Dendritic cell treated with granulocyte-macrophage colony-stimulating factor and Interleukin-4, amounts not matched to agents 40 ng/mL and 50 ng/mL, for 4 days (primary cell): ENCODE data around the gene N4BP2L2.

Experiments used
- H3K27ac Mint-ChIP-seq: one replicate; pipeline ENCODE4 v1.8.0; 2022; ENCODE audit warnings: mild to moderate bottlenecking, mixed read lengths
- H3K27me3 Mint-ChIP-seq: one replicate; pipeline ENCODE4 v1.8.0; 2022; ENCODE audit warnings: mild to moderate bottlenecking, mixed read lengths
- H3K36me3 Mint-ChIP-seq: one replicate; pipeline ENCODE4 v1.8.0; 2022; ENCODE audit warnings: low read depth, mixed read lengths
- H3K4me1 Mint-ChIP-seq: one replicate; pipeline ENCODE4 v1.8.0; 2022; ENCODE audit warnings: low read depth, mixed read lengths
- H3K4me3 Mint-ChIP-seq: one replicate; pipeline ENCODE4 v1.8.0; 2022; ENCODE audit warnings: mild to moderate bottlenecking, moderate library complexity, mixed read lengths
- H3K9me3 Mint-ChIP-seq: one replicate; pipeline ENCODE4 v1.8.0; 2022; ENCODE audit warnings: mixed read lengths
- intact Hi-C: fragments of 100-400 bp; cut with micrococcal nuclease; formaldehyde crosslinking; loops from one replicate; pipeline ENCODE4 v1.15.0; 2022

N4BP2L2 gene

GRCh38 chr13:32504263-32504662 lies 34.3 kb downstream of the N4BP2L2 start:
- peaks cover 18% of the 10 kb centered on the region for H3K36me3 Mint-ChIP-seq
- peaks cover 5% of the 10 kb centered on the region for H3K4me1 Mint-ChIP-seq
- no peaks in the 10 kb centered on the region for H3K27me3 Mint-ChIP-seq
- no peak overlapping the region for H3K27ac Mint-ChIP-seq
- H3K9me3 Mint-ChIP-seq: no peaks in the 10 kb centered on the region
- intact Hi-C loops: no loop called here
- no peak overlapping the region for H3K4me3 Mint-ChIP-seq

GRCh38 chr13:32503727-32504126 lies 34.9 kb downstream of the N4BP2L2 start:
- no peaks in the 10 kb centered on the region for H3K9me3 Mint-ChIP-seq
- no peaks in the 10 kb centered on the region for H3K27me3 Mint-ChIP-seq
- H3K27ac Mint-ChIP-seq: no peak overlapping the region
- peaks cover 19% of the 10 kb centered on the region for H3K36me3 Mint-ChIP-seq
- H3K4me1 Mint-ChIP-seq: peaks cover 5% of the 10 kb centered on the region
- no peak overlapping the region for H3K4me3 Mint-ChIP-seq
- intact Hi-C loops: no loop called here

GRCh38 chr13:32501064-32501463 lies 37.5 kb downstream of the N4BP2L2 start:
- no peaks in the 10 kb centered on the region for H3K27me3 Mint-ChIP-seq
- no peak overlapping the region for H3K4me3 Mint-ChIP-seq
- intact Hi-C loops: no loop called here
- peaks cover 5% of the 10 kb centered on the region for H3K4me1 Mint-ChIP-seq
- no peaks in the 10 kb centered on the region for H3K9me3 Mint-ChIP-seq
- H3K36me3 Mint-ChIP-seq: peaks cover 19% of the 10 kb centered on the region
- no peak overlapping the region for H3K27ac Mint-ChIP-seq

GRCh38 chr13:32499538-32500210 lies 38.9 kb downstream of the N4BP2L2 start:
- Mint-ChIP-seq H3K4me1 (peaks cover 5% of the 10 kb centered on the region), H3K27ac (no peak overlapping the region), H3K9me3 (no peaks in the 10 kb centered on the region), H3K27me3 (no peaks in the 10 kb centered on the region), H3K4me3 (no peak overlapping the region), H3K36me3 (peaks cover 19% of the 10 kb centered on the region)
- intact Hi-C loops: no loop called here

- intact Hi-C loops: no loop called here
- no peaks in the 10 kb centered on the region for H3K27me3 Mint-ChIP-seq
- H3K9me3 Mint-ChIP-seq: no peaks in the 10 kb centered on the region
- H3K27ac Mint-ChIP-seq: no peak overlapping the region
- peaks cover 19% of the 10 kb centered on the region for H3K36me3 Mint-ChIP-seq
- H3K4me3 Mint-ChIP-seq: no peak overlapping the region
- H3K4me1 Mint-ChIP-seq: no peaks in the 10 kb centered on the region
Observed at GRCh38 chr13:32497589-32497988, 41.0 kb downstream of the N4BP2L2 start.

- Mint-ChIP-seq H3K4me1 (no peaks in the 10 kb centered on the region), H3K9me3 (no peaks in the 10 kb centered on the region), H3K27ac (no peak overlapping the region), H3K4me3 (no peak overlapping the region), H3K27me3 (no peaks in the 10 kb centered on the region), H3K36me3 (peaks cover 17% of the 10 kb centered on the region)
- intact Hi-C loops: no loop called here
Observed at GRCh38 chr13:32496599-32497160, 41.9 kb downstream of the N4BP2L2 start.

GRCh38 chr13:32495841-32496240 lies 42.8 kb downstream of the N4BP2L2 start:
- Mint-ChIP-seq H3K36me3 (peaks cover 8% of the 10 kb centered on the region), H3K9me3 (no peaks in the 10 kb centered on the region), H3K27ac (no peak overlapping the region), H3K4me1 (no peaks in the 10 kb centered on the region), H3K4me3 (no peak overlapping the region), H3K27me3 (no peaks in the 10 kb centered on the region)
- intact Hi-C loops: no loop called here

GRCh38 chr13:32495429-32495828 lies 43.2 kb downstream of the N4BP2L2 start:
- no peak overlapping the region for H3K4me3 Mint-ChIP-seq
- no peaks in the 10 kb centered on the region for H3K4me1 Mint-ChIP-seq
- intact Hi-C loops: no loop called here
- peaks cover 6% of the 10 kb centered on the region for H3K36me3 Mint-ChIP-seq
- H3K27ac Mint-ChIP-seq: no peak overlapping the region
- no peaks in the 10 kb centered on the region for H3K9me3 Mint-ChIP-seq
- no peaks in the 10 kb centered on the region for H3K27me3 Mint-ChIP-seq

GRCh38 chr13:32491028-32491427 lies 47.6 kb downstream of the N4BP2L2 start:
- Mint-ChIP-seq H3K27ac (no peak overlapping the region), H3K36me3 (no peaks in the 10 kb centered on the region), H3K4me1 (no peaks in the 10 kb centered on the region), H3K27me3 (no peaks in the 10 kb centered on the region), H3K9me3 (no peaks in the 10 kb centered on the region), H3K4me3 (no peak overlapping the region)
- intact Hi-C loops: no loop called here

- no peaks in the 10 kb centered on the region for H3K36me3 Mint-ChIP-seq
- no peak overlapping the region for H3K4me3 Mint-ChIP-seq
- no peak overlapping the region for H3K27ac Mint-ChIP-seq
- no peaks in the 10 kb centered on the region for H3K27me3 Mint-ChIP-seq
- no peaks in the 10 kb centered on the region for H3K9me3 Mint-ChIP-seq
- H3K4me1 Mint-ChIP-seq: peaks cover 8% of the 10 kb centered on the region
- intact Hi-C loops: no loop called here
Observed at GRCh38 chr13:32476892-32477291, 61.7 kb downstream of the N4BP2L2 start.

GRCh38 chr13:32476021-32476731 lies 62.4 kb downstream of the N4BP2L2 start:
- H3K27ac Mint-ChIP-seq: no peak overlapping the region
- intact Hi-C loops: no loop called here
- H3K9me3 Mint-ChIP-seq: no peaks in the 10 kb centered on the region
- no peaks in the 10 kb centered on the region for H3K36me3 Mint-ChIP-seq
- H3K4me1 Mint-ChIP-seq: peaks cover 15% of the 10 kb centered on the region
- no peak overlapping the region for H3K4me3 Mint-ChIP-seq
- no peaks in the 10 kb centered on the region for H3K27me3 Mint-ChIP-seq

- Mint-ChIP-seq H3K36me3 (no peaks in the 10 kb centered on the region), H3K4me3 (no peak overlapping the region), H3K27ac (no peak overlapping the region), H3K27me3 (no peaks in the 10 kb centered on the region), H3K4me1 (peaks cover 21% of the 10 kb centered on the region), H3K9me3 (no peaks in the 10 kb centered on the region)
- intact Hi-C loops: no loop called here
Observed at GRCh38 chr13:32474999-32475792, 63.4 kb downstream of the N4BP2L2 start.

GRCh38 chr13:32473650-32474049 lies 64.9 kb downstream of the N4BP2L2 start:
- peaks cover 21% of the 10 kb centered on the region for H3K4me1 Mint-ChIP-seq
- H3K4me3 Mint-ChIP-seq: no peak overlapping the region
- peak overlapping the region; percentile 45 for H3K27ac Mint-ChIP-seq
- no peaks in the 10 kb centered on the region for H3K27me3 Mint-ChIP-seq
- intact Hi-C loops: no loop called here
- no peaks in the 10 kb centered on the region for H3K36me3 Mint-ChIP-seq
- no peaks in the 10 kb centered on the region for H3K9me3 Mint-ChIP-seq

GRCh38 chr13:32472194-32472621 lies 66.4 kb downstream of the N4BP2L2 start:
- peak overlapping the region; percentile 86 for H3K27ac Mint-ChIP-seq
- no peaks in the 10 kb centered on the region for H3K27me3 Mint-ChIP-seq
- H3K4me3 Mint-ChIP-seq: no peak overlapping the region
- intact Hi-C loops: no loop called here
- H3K36me3 Mint-ChIP-seq: no peaks in the 10 kb centered on the region
- no peaks in the 10 kb centered on the region for H3K9me3 Mint-ChIP-seq
- peaks cover 21% of the 10 kb centered on the region for H3K4me1 Mint-ChIP-seq
